ENCODE measurements around the gene JMJD1C.

DNA sequence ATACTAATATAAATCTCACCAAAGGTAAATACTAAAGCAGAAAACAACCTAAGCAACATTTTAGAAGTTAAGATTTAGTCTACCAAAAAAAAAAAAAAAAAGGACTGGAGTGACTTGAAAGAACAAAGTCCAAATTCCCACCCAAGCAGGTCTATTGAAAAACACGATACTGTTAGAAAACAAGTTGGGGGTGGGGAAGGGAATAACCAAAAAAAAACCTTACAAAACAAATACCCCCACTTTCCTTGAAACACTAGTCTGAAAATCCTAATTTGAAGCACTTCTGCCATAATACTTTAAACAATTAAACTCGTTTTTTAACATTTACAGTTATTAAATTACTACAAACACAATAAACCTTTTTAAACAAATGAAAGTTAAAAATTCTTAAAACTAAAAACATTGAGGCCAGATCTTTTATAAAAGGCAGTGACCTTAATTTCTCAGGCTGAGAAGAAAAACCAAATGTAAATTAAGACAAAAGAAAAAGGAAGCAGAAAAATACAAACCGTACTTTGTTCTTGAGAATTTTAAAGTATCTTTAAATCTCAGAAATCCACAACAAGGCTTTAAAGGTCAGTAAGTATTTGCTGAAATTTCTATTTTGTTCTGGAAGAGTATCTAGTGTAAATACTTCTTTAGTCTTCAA lies 197.5 kb downstream of the JMJD1C start:
- TF ChIP-seq, protein P1, sequence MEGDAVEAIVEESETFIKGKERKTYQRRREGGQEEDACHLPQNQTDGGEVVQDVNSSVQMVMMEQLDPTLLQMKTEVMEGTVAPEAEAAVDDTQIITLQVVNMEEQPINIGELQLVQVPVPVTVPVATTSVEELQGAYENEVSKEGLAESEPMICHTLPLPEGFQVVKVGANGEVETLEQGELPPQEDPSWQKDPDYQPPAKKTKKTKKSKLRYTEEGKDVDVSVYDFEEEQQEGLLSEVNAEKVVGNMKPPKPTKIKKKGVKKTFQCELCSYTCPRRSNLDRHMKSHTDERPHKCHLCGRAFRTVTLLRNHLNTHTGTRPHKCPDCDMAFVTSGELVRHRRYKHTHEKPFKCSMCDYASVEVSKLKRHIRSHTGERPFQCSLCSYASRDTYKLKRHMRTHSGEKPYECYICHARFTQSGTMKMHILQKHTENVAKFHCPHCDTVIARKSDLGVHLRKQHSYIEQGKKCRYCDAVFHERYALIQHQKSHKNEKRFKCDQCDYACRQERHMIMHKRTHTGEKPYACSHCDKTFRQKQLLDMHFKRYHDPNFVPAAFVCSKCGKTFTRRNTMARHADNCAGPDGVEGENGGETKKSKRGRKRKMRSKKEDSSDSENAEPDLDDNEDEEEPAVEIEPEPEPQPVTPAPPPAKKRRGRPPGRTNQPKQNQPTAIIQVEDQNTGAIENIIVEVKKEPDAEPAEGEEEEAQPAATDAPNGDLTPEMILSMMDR (IDR thresholded peaks at IDR 0.05): no peak
- TF ChIP-seq POLR2A (IDR thresholded peaks at IDR 0.05): no peak
- TF ChIP-seq POLR2AphosphoS5 (IDR thresholded peaks at IDR 0.05; ENCODE audit: insufficient read depth in 1 of 2, low read depth in 1 of 2): no peak
